PFSK-1 (cell line): ENCODE measurements around the gene GSK3A.

Experiments
- FOXP2 ChIP-seq: optimal IDR thresholded peaks from 2 replicates; pipeline ENCODE3; 2011; ENCODE audit warnings: borderline replicate concordance, control low read depth, inconsistent platforms; ENCODE audit not compliant: insufficient read depth; ENCODE audit errors: extremely low read length, extremely low read depth
- POLR2AphosphoS5 ChIP-seq: IDR thresholded peaks from 2 replicates; pipeline ENCODE4 v1.6.1; 2012; ENCODE audit warnings: low read depth, mild to moderate bottlenecking, control low read depth, low read length, moderate library complexity
- REST ChIP-seq, 2 experiments: IDR thresholded peaks; 2 replicates each; pipeline versions ENCODE4 v1.6.1 to v1.8.0; 2011 to 2012; ENCODE audit warnings: low read depth in 2 of 2, low read length in 2 of 2, control low read depth in 1 of 2, inconsistent platforms in 1 of 2, mild to moderate bottlenecking in 1 of 2, moderate library complexity in 1 of 2; ENCODE audit not compliant: insufficient read depth in 1 of 2
- SIN3A ChIP-seq: IDR thresholded peaks from 2 replicates; pipeline ENCODE4 v1.6.1; 2012; ENCODE audit warnings: mild to moderate bottlenecking, low read length, moderate library complexity, borderline replicate concordance; ENCODE audit not compliant: insufficient read depth
- TAF1 ChIP-seq: IDR thresholded peaks from 2 replicates; pipeline ENCODE4 v1.6.1; 2012; ENCODE audit warnings: low read length, control low read depth, borderline replicate concordance; ENCODE audit not compliant: insufficient read depth

Gene GSK3A

GRCh38 chr19:42283188-42284065 is 41.0 kb upstream of the GSK3A start:
- TF ChIP-seq TAF1 (no peak), POLR2AphosphoS5 (peak; percentile 53), SIN3A (peak; percentile 63; the same call in 1 of the 2 replicates), FOXP2 (no peak), REST (IDR thresholded peaks at IDR 0.05; ENCODE audit: insufficient read depth in 1 of 2, low read depth in 2 of 2, low read length in 2 of 2) (no peak)

GRCh38 chr19:42282819-42283187 is 40.4 kb upstream of the GSK3A start:
- no peak for TF ChIP-seq REST (IDR thresholded peaks at IDR 0.05; ENCODE audit: insufficient read depth in 1 of 2, low read depth in 2 of 2, low read length in 2 of 2)
- no peak for TF ChIP-seq SIN3A
- TF ChIP-seq TAF1, result no peak
- no peak for TF ChIP-seq FOXP2
- TF ChIP-seq POLR2AphosphoS5, result no peak

GRCh38 chr19:42281827-42282762 is 39.7 kb upstream of the GSK3A start:
- no peak for TF ChIP-seq TAF1
- TF ChIP-seq FOXP2, result no peak
- TF ChIP-seq POLR2AphosphoS5, result 0 out of 2 replicates have a peak, but pooled peaks have one; percentile 17
- TF ChIP-seq SIN3A, result no peak

- TF ChIP-seq TAF1, result no peak
- no peak for TF ChIP-seq SIN3A
- no peak for TF ChIP-seq POLR2AphosphoS5
- TF ChIP-seq FOXP2, result no peak
- TF ChIP-seq REST (IDR thresholded peaks at IDR 0.05; ENCODE audit: insufficient read depth in 1 of 2, low read depth in 2 of 2, low read length in 2 of 2), result no peak
These were observed 38.9 kb upstream of the GSK3A start for GRCh38 chr19:42281146-42281826.

GRCh38 chr19:42280815-42281145 is 38.4 kb upstream of the GSK3A start:
- TF ChIP-seq SIN3A (no peak), TAF1 (no peak), FOXP2 (no peak), POLR2AphosphoS5 (no peak), REST (IDR thresholded peaks at IDR 0.05; ENCODE audit: insufficient read depth in 1 of 2, low read depth in 2 of 2, low read length in 2 of 2) (no peak)
